HL-60/S4 (cell line): ENCODE data around the gene MMAB.

Experiments
- in situ Hi-C: fragments of 300-500 bp; cut with MboI; formaldehyde crosslinking; loops from 2 replicates; pipeline ENCODE4 v1.14.3; 2022; ENCODE audit warnings: low sequenced_read_pairs

MMAB gene

GRCh38 chr12:109561711-109562030, 11.6 kb downstream of the MMAB start:
- in situ Hi-C loops: no loop called here

GRCh38 chr12:109560867-109561710, 12.2 kb downstream of the MMAB start:
- in situ Hi-C loops: no loop called here

- in situ Hi-C loops: no loop called here
Observed at GRCh38 chr12:109559601-109560000, 13.7 kb downstream of the MMAB start.

- in situ Hi-C loops: no loop called here
Observed at GRCh38 chr12:109559200-109559505, 14.2 kb downstream of the MMAB start.

- in situ Hi-C loops: no loop called here
Observed at GRCh38 chr12:109558374-109559199, 14.7 kb downstream of the MMAB start.

- in situ Hi-C loops: no loop called here
Observed at GRCh38 chr12:109557805-109558204, 15.5 kb downstream of the MMAB start.

GRCh38 chr12:109557200-109557599, 16.1 kb downstream of the MMAB start:
- in situ Hi-C loops: no loop called here

- in situ Hi-C loops: no loop called here
Observed at GRCh38 chr12:109555431-109556315, 17.6 kb downstream of the MMAB start.

GRCh38 chr12:109554761-109555160, 18.5 kb downstream of the MMAB start:
- in situ Hi-C loops: no loop called here

- in situ Hi-C loops: no loop called here
Observed at GRCh38 chr12:109553906-109554500, 19.3 kb downstream of the MMAB start.

- in situ Hi-C loops: no loop called here
Observed at GRCh38 chr12:109553483-109553882, 19.8 kb downstream of the MMAB start.

GRCh38 chr12:109552971-109553370, 20.3 kb downstream of the MMAB start:
- in situ Hi-C loops: no loop called here

GRCh38 chr12:109551108-109551507, 22.2 kb downstream of the MMAB start:
- in situ Hi-C loops: no loop called here

- in situ Hi-C loops: no loop called here
Observed at GRCh38 chr12:109550281-109550680, 23.0 kb downstream of the MMAB start.

GRCh38 chr12:109549613-109550270, 23.6 kb downstream of the MMAB start:
- in situ Hi-C loops: no loop called here

- in situ Hi-C loops: no loop called here
Observed at GRCh38 chr12:109548258-109548657, 25.0 kb downstream of the MMAB start.

GRCh38 chr12:109547286-109547685, 26.0 kb downstream of the MMAB start:
- in situ Hi-C loops: no loop called here

GRCh38 chr12:109545826-109546225, 27.5 kb downstream of the MMAB start:
- in situ Hi-C loops: no loop called here

- in situ Hi-C loops: no loop called here
Observed at GRCh38 chr12:109544955-109545531, 28.3 kb downstream of the MMAB start.

GRCh38 chr12:109542876-109543275, 30.4 kb downstream of the MMAB start:
- in situ Hi-C loops: no loop called here
